Ascending aorta (tissue), 2 donors: ENCODE measurements around the gene APBA3. TPM values are rescaled to one million over a fixed set of nuclear protein-coding genes. Genes with fewer than 3 reads are reported as not detected.

ENCODE experiments used
- DNase-seq, 2 donors: peaks; one replicate each; pipeline ENCODE4 v3.0.0-alpha.2; 2019; ENCODE audit warnings: low spot score in 2 of 2
- H3K27ac ChIP-seq, 2 donors: fragments of 200-600 bp; sonication (generic); one replicate each; pipeline ENCODE4 v1.5.1; 2016 to 2017; ENCODE audit warnings: mild to moderate bottlenecking in 1 of 2
- H3K27me3 ChIP-seq: fragments of 200-600 bp; sonication (generic); one replicate; pipeline ENCODE4 v1.5.1; 2017
- H3K36me3 ChIP-seq, 2 donors: fragments of 200-600 bp; sonication (generic); one replicate each; pipeline ENCODE4 v1.5.1; 2016
- H3K4me1 ChIP-seq, 2 donors: fragments of 200-600 bp; sonication (generic); one replicate each; pipeline ENCODE4 v1.5.1; 2016 to 2017; ENCODE audit warnings: mild to moderate bottlenecking in 1 of 2
- H3K4me3 ChIP-seq, 2 donors: fragments of 200-600 bp; sonication (generic); one replicate each; pipeline ENCODE4 v1.5.1; 2016 to 2017; ENCODE audit warnings: mild to moderate bottlenecking in 1 of 2
- H3K9me3 ChIP-seq, 2 donors: fragments of 200-600 bp; sonication (generic); one replicate each; pipeline ENCODE4 v1.5.1; 2016
- intact Hi-C: fragments of 100-400 bp; cut with DNase I; formaldehyde crosslinking; loops from one replicate; pipeline ENCODE4 v1.15.1; 2023
- total RNA-seq: library from RNA; depleted of rRNA; stranded (reverse); fragments of >200 nt; gene quantifications from one replicate; pipeline ENCODE4 v1.1.0, GENCODE V29; 2016
- TF ChIP-seq, protein P1 (sequence below), 3 experiments: fragments of 200-600 bp in 2 of 3; fragments of 450-650 bp in 1 of 3; sonication (generic) in 2 of 3; IDR thresholded peaks; one replicate each; pipeline ENCODE4 v1.5.1; 2016 to 2019; ENCODE audit warnings: antibody characterized with exemption in 3 of 3, mild to moderate bottlenecking in 1 of 3, moderate library complexity in 1 of 3

Gene APBA3
- total RNA-seq, 1 donor from 2014 or later: 58.9 TPM

DNA sequence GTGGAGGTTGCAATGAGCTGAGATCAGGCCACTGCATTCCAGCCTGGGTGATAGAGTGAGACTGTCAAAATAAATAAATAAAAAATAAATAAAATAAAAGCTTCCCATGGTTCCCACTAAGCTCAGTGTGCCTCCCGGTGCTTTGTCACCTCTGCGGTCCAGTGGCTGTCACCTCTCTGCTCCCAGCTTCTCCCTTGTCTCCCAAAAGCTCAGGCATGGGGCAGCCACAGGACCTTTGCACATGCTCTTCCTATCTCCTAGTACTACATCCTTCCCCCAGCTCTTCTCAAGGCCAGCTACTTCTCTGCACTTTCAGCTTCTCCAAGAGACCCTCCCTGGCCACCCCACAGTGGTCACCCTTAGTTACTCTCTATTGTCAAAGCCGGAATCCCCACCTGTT lies 32.3 kb upstream of the APBA3 start:
- no peaks in the 10 kb centered on the region for H3K27me3 ChIP-seq
- H3K4me1 ChIP-seq: no peaks in the 10 kb centered on the region
- DNase-seq: no peak
- TF ChIP-seq, protein P1, sequence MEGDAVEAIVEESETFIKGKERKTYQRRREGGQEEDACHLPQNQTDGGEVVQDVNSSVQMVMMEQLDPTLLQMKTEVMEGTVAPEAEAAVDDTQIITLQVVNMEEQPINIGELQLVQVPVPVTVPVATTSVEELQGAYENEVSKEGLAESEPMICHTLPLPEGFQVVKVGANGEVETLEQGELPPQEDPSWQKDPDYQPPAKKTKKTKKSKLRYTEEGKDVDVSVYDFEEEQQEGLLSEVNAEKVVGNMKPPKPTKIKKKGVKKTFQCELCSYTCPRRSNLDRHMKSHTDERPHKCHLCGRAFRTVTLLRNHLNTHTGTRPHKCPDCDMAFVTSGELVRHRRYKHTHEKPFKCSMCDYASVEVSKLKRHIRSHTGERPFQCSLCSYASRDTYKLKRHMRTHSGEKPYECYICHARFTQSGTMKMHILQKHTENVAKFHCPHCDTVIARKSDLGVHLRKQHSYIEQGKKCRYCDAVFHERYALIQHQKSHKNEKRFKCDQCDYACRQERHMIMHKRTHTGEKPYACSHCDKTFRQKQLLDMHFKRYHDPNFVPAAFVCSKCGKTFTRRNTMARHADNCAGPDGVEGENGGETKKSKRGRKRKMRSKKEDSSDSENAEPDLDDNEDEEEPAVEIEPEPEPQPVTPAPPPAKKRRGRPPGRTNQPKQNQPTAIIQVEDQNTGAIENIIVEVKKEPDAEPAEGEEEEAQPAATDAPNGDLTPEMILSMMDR (IDR thresholded peaks at IDR 0.05): no peak
- no peak overlapping the region for H3K4me3 ChIP-seq
- H3K36me3 ChIP-seq: no peaks in the 10 kb centered on the region
- H3K27ac ChIP-seq: no peak overlapping the region
- peaks cover 0 to 12% of the 10 kb centered on the region in 2 donors for H3K9me3 ChIP-seq
- intact Hi-C loops: no loop called here

DNA sequence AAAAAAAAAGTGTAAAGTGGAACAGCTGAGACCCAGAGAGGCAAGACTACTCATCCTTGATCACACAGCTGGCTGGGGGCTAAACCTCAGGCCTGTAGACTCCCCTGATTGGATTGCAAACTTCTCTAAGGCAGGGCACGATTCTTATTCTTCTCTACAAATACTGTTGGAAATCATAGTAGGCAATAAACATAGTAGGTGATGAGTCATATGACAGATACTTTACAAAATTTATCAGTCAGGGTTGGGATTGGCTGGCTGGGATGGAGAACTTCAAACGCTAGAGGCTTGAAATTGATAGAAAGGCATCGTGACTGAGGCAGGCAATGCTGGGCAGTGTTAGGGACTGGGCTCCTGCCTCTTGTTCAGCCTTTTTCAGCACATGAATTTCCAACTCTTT lies 30.6 kb upstream of the APBA3 start:
- TF ChIP-seq, protein P1 (IDR thresholded peaks at IDR 0.05): no peak
- Histone ChIP-seq H3K9me3 (peaks cover 0 to 9% of the 10 kb centered on the region in 2 donors), H3K4me1 (no peaks in the 10 kb centered on the region), H3K4me3 (no peak overlapping the region), H3K36me3 (no peaks in the 10 kb centered on the region), H3K27me3 (no peaks in the 10 kb centered on the region), H3K27ac (no peak overlapping the region)
- no peak for DNase-seq
- intact Hi-C loops: no loop called here

DNA sequence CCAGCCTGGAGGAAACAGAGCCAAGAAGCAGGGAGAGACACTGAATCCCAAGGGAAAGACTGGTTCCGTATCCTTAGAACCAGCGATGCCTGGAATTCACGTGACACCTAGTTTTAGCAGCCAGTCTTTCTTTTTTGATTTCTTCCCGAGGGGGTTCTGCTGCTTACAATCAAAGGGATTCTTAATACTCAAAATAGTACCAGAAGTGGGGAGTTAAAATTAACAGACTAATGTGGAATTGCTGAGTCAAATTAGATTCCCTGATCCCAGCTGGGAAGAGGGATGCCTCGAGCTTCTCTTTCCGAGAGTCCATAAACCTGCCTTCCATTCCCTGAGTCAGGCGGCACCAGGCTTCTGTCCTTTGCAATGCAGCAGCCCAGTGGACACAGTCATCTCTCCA lies 29.4 kb upstream of the APBA3 start:
- intact Hi-C loops: no loop called here
- DNase-seq: no peak
- H3K4me3 ChIP-seq: no peak overlapping the region
- no peaks in the 10 kb centered on the region for H3K4me1 ChIP-seq
- H3K27me3 ChIP-seq: no peaks in the 10 kb centered on the region
- H3K9me3 ChIP-seq: no peaks in the 10 kb centered on the region
- TF ChIP-seq, protein P1 (IDR thresholded peaks at IDR 0.05): no peak
- H3K27ac ChIP-seq: no peak overlapping the region
- no peaks in the 10 kb centered on the region for H3K36me3 ChIP-seq

DNA sequence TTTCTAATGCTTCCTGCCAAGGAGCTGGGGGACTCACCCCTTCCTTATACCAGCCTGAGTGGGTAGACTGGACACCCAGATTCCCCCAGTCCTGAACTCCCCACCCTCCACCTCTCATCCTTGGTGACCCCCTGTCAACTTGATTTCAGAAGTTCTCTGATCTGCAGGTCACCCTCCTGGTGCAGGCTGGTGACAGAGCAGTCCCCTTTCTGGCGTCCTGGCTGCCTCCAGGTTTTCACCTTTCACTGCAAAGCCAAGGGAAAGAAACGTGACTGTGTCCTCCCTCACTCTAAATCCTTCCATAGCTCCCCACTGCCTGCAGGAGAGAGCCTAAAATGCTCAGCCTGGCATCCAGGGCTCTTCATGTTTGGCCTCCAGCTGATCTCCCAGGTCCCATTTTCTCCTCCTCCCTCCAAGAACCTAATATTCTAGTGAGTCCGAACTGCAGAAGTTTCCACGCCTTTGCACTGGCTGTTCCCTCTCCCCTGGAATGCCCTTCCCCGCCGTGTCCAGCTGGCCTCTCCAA lies 28.8 kb upstream of the APBA3 start:
- no peaks in the 10 kb centered on the region for H3K27me3 ChIP-seq
- TF ChIP-seq, protein P1 (IDR thresholded peaks at IDR 0.05): no peak
- H3K4me3 ChIP-seq: no peak overlapping the region
- H3K4me1 ChIP-seq: no peaks in the 10 kb centered on the region
- H3K9me3 ChIP-seq: no peaks in the 10 kb centered on the region
- no peaks in the 10 kb centered on the region for H3K36me3 ChIP-seq
- no peak for DNase-seq
- intact Hi-C loops: no loop called here
- no peak overlapping the region for H3K27ac ChIP-seq

DNA sequence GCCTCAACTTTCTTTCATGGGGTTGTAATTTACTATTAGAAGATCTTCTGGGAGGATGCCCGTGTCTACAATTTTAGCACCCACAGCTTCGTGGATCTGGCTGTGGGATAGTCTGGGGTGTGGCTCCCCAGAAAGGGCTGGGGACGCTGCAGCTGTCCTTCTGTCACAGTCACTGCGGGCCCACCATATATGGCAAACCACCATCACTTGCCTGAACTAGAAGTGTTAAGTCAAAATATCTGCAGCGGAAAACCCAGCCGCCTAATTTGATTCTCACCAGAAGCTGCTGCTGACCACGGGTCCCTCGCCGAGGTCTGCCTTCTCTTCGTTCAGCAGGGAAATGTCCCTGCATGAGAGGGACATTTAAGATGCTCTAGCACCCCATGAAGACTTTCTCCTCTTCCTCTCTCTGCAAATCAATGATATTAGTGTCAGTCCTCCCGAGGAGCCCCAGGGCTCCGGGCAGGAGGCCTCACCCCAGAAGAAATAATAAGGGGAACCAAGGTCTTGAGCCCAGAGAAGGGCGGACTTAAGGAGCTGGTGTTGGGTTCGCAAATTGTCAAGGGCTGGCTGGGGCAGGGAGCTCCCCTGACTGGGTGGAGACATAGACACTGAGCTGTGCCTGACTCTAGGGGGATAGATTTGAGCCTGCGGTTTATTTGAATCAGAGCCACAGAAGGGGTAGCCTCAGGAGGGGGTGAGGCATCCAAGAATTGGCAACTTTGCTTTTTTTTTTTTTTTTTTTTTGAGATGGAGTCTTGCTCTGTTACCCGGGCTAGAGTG lies 27.7 kb upstream of the APBA3 start:
- Histone ChIP-seq H3K4me3 (no peak overlapping the region), H3K27me3 (no peaks in the 10 kb centered on the region), H3K9me3 (no peaks in the 10 kb centered on the region), H3K36me3 (no peaks in the 10 kb centered on the region), H3K4me1 (no peaks in the 10 kb centered on the region), H3K27ac (no peak overlapping the region)
- TF ChIP-seq, protein P1 (IDR thresholded peaks at IDR 0.05): no peak
- no peak for DNase-seq
- intact Hi-C loops: no loop called here
